Putamen (tissue), 1 donor: ENCODE results near the gene TMBIM6.
"Not testable (repeated sequence)": the region's sequence is repeated elsewhere in the genome, so short reads cannot be mapped to it uniquely, and the experiment has no call there.

Source experiments
- DNase-seq: peaks from one replicate; pipeline ENCODE4 v3.0.0-alpha.2; 2016; ENCODE audit warnings: low spot score

The TMBIM6 gene

DNA sequence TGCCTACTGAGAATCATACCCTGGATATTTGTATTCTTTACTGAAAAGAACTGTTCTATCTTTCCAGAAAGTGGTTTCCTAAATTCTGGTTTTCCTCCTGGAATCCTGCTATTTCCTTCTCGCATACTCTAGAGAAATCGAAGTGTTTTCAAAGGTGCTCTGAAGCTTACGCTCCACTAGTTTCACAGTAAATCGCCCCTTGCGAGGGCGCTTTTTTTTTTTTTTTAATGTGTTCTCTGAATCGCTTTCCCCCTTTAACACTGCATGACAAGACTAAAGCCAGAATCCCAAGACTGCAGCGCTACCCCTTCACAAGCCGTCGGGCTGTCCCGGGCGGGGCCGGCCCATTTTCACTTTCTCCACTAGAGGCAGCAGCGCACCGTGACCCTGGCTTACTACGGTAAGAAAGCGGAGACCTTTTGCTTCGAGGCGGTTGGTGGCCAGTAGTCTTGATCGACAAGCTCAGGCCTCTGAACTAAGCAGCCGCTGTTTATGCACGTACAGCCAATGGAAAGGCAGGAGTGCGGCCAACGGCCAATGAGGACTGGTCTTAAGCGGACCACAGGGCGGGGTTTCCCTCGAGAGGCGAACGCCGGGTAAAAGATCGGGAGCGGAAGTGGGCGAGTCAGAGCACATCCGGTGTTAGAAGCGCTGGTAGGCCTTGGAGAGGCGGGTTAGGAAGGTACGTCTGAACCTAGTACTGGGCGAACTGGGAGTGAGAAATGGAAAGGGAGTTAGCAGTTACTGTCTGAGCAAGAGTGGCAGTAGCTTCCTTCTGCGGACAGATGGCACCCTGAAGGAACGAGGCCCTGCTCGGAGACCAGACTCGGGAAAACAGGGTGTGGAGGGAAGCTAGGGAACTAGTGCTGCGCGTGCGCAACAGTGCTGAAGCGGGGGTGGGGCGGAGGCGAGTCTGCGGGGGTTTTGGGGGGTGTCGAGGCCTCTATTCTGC lies at the start of gene TMBIM6:
TSS of gene TMBIM6 (plus strand) at position 628 of the 952 bp plus-strand sequence. CDS start 10,937 bp downstream, outside the sequence.
- DNase-seq = peak; percentile 100

GRCh38 chr12:49692851-49693250 lies 48.5 kb upstream of the TMBIM6 start:
- DNase-seq = no peak

GRCh38 chr12:49693931-49694444 lies 47.4 kb upstream of the TMBIM6 start:
- DNase-seq = no peak

- no peak for DNase-seq
These were observed 44.6 kb upstream of the TMBIM6 start for GRCh38 chr12:49696723-49697122.

DNA sequence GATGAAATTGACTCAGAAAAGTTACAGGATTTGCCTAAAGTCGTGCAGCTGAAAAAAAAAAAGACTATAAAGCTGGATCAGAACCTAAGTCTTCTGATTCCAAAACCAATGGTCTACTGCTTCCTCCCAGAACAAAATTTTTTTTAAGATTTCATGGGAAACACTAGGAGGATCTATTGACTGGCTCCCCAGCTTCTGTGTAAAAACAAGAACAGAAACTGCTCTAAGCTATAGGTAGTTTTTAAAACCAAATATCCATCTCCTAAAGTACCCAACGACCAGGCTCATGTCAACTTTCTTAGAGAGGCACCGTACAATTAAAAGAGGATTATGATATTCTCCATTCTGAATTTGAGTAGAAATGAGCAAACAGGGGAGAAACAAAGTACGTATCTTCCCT lies 43.5 kb upstream of the TMBIM6 start:
- no peak for DNase-seq

DNA sequence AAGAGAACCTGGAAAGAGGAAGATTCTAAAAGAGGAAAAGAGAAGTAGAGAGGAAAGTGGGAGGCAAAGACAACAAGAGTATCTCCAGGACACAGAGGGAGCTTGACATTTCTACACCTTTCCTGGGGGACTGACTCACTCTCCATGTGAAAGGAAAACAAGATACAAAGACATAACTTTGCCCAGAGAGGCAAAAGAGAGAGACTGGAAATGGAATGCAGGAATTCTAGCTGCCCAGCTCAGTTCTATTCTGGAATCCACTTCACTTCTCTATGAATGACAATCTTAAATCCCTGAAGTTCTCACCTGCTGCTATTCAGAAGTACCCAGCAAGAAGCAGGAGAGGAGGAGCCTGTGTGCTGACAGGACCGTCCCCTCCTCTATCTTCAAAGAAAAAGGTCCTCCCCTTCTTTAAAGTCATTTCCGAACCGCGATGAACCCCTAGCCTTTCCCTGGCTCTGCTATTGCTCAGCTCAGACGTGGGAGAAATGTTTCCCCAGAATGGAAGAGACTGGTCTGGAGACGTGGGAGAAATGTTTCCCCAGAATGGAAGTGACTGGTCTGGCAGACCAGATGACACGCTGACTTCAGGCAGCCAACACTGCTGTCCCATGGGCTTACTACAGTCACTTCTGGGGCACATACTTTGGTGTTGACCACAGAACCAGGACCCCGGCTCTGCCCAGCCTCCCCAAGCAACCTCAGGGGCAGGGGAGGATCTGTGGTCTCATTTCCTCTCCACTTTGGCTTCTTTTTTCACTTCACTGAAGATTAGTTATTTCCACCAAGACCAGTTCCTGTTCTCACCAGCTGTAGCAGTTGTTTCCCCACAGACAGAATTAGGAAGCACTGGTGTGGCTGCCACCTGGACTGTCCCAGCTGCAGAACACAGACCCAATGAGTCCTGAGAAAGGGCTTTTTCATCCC lies 42.5 kb upstream of the TMBIM6 start:
- no peak for DNase-seq

GRCh38 chr12:49702009-49702408 lies 39.3 kb upstream of the TMBIM6 start:
- no peak for DNase-seq

GRCh38 chr12:49702676-49703215 lies 38.6 kb upstream of the TMBIM6 start:
- no peak for DNase-seq

DNA sequence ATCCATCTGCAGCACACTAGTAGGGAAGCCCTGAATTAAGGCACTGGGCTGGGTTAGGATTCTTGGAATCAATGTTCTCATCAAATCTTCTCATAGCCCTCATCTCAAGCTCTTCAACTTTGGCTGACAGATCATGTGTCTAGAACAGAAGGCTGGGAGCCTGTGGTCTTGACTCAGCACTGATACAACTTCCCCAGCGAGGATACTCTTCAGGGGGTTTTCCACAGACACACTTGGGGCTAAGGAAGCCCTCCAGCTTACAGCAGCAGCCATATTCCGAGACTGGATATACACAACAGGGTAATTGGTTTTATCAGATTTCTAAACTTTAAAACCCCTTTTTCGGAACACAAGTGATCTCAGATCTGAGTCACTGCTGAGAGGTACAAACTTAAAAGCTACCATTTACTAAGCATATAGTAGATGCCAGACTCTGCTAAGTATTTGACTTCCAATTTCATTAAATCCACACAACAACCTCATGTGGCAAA lies 37.7 kb upstream of the TMBIM6 start:
- DNase-seq = no peak

GRCh38 chr12:49705479-49706134 lies 35.8 kb upstream of the TMBIM6 start:
- DNase-seq = peak; percentile 16

- DNase-seq = no peak
These were observed 34.8 kb upstream of the TMBIM6 start for GRCh38 chr12:49706351-49707127.

DNA sequence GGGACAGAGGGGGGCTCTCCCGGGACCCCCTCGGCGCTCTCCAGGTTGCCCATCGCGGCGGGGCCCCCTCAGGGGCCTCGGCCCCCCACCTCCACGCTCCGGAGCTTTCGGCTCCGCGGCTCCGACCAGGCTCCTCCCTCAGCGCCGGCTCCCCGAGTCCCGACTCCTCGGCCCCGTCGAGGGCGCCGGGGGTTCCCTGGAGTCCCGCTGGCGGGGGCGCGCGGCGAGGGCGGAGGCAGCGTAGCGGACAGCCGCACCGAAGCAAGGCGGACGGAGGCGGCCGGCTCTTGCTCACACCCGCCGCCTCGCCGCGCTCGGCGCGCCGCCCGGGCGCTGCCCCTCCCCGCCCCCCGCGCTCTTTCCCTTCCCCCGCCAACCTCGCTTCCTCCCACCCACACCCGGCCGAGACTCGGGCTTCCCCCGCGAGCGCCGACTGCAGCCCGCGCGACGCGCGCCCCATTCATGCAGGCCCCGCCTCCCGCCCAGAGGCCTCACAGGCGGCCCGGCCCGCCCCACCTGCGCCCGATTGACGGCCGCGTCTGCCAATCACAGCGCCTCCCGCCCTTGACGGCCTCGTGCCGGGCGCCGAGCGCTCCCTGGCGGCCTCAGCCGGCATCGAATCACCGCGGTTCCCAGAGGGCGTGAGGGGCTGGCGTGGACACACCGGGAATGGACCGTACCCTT lies 34.1 kb upstream of the TMBIM6 start, which contains the start of gene FMNL3:
TSS of gene FMNL3 (minus strand) at position 278 of the 684 bp plus-strand sequence. CDS start at position 53, 225 bp downstream.
- peak; percentile 97 for DNase-seq

- no peak for DNase-seq
These were observed 33.6 kb upstream of the TMBIM6 start for GRCh38 chr12:49707812-49708147.

GRCh38 chr12:49708851-49709250 lies 32.5 kb upstream of the TMBIM6 start:
- DNase-seq = no peak

DNA sequence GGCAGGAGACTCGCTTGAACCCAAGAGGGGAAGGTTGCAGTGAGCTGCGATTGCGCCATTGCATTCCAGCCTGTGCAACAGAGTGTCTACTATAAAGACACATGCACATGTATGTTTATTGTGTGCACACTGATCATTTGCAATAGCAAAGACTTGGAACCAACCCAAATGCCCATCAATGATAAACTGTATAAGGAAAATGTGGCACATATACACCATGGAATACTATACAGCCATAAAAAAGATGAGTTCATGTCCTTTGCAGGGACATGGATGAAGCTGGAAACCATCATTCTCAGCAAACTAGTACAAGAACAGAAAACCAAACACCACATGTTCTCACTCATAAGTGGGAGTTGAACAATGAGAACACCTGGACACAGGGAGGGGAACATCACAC lies 27.4 kb upstream of the TMBIM6 start:
- DNase-seq = not testable (repeated sequence)

DNA sequence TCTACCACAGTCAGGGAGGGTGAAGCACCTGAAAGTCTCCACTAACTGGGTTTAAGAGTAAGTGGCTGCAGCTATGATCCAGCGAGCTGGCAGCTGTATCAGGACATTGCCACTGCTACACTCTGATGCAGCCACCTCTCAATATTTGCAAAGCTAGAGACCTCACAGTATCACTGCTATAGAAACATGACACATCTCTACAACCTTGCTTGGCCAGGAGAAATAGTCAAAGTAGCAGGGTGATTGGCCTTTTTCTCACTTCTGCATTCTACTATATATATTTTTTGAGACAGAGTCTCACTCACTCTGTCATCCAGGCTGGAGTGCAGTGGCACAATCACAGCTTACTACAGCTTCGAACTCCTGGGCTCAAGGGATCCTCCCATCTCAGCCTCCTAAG lies 24.8 kb upstream of the TMBIM6 start:
- DNase-seq = no peak

DNA sequence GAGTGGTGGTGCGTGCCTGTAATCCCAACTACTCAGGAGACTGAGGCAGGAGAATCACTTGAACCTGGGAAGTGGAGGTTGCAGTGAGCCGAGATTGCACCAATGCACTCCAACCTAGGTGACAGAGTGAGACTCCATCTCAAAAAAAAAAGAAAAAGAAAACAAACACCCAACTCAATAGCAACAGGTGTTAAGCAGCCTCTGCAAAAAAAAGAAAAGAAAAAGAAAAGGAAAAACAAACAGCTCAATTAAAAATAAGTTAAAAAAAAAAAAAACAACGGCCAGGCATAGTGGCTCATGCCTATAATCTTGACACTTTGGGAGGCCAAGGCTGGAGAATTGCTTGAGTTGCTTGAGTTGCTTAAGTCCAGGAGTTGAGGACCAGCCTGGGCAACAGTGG lies 23.6 kb upstream of the TMBIM6 start:
- not testable (repeated sequence) for DNase-seq

DNA sequence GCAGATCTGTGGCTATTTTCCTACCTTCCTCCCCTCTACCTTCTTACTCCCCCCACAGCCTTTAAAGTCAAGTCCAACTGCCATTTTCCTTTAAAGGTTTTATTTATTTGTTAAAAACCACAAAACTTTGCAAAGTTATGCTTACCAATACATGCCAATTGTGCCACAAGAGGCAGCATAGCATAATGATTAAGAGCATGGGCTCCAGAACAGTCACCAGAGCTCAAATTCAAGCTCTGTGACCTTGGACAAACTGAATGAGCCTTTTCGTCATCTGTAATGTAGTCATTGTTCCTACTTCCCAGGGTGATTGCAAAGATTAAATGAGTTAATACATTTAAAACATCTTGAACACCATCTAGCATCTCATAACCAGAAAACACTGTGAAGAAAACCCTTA lies 21.1 kb upstream of the TMBIM6 start:
- DNase-seq = no peak

DNA sequence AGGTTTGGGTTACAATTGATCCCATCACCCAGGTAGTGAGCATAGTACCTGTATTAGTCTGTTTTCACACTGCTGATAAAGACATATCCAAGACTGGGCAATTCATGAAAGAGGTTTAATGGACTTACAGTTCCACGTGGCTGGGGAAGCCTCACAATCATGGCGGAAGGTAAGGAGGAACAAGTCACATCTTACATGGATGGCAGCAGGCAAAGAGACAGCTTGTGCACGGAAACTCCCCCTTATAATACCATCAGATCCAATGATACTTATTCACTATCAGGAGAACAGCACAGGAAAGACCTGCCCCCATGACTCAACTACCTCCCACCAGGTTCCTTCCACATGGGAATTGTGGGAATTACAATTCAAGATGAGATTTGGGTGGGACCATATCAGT lies 20.0 kb upstream of the TMBIM6 start:
- DNase-seq = not testable (repeated sequence)

GRCh38 chr12:49728446-49728845 lies 12.9 kb upstream of the TMBIM6 start:
- no peak for DNase-seq
